ENCODE results near the gene SHROOM4.
A peak's percentile ranks its signal among the peaks of the same experiment; 100 is the strongest.

Gene SHROOM4

DNA sequence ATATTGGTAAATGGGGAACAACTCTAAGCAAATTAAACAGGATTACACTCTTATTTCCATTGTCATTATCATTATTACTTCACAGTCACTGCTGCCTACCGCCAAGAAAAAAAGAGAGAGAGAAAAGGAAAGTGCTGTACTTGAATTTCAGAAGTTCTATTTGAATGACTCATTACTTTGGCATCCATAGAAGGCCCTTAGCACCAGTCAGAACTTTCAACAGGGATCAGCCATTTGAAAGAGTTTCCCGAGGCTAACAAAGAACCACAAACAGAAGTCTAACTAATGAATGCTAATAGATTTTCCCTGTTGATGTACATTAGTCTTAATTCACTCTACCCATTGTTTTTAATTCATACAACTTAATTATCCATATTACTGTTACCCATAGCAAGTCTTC, 116.3 kb downstream of the SHROOM4 start:
- ATAC-seq (ENCODE audit: low read depth) (peak; percentile 68), DNase-seq (ENCODE audit: low spot score) (no peak)
- H3K4me3 ChIP-seq (ENCODE audit: severe bottlenecking) = no peak overlapping the region
- H3K27me3 ChIP-seq (ENCODE audit: insufficient read depth, poor library complexity, severe bottlenecking) = no peaks in the 10 kb centered on the region
- no peaks in the 10 kb centered on the region for H3K36me3 ChIP-seq (ENCODE audit: low read depth)
- H3K9me3 ChIP-seq (ENCODE audit: severe bottlenecking) = no peaks in the 10 kb centered on the region
- TF ChIP-seq, protein P1, sequence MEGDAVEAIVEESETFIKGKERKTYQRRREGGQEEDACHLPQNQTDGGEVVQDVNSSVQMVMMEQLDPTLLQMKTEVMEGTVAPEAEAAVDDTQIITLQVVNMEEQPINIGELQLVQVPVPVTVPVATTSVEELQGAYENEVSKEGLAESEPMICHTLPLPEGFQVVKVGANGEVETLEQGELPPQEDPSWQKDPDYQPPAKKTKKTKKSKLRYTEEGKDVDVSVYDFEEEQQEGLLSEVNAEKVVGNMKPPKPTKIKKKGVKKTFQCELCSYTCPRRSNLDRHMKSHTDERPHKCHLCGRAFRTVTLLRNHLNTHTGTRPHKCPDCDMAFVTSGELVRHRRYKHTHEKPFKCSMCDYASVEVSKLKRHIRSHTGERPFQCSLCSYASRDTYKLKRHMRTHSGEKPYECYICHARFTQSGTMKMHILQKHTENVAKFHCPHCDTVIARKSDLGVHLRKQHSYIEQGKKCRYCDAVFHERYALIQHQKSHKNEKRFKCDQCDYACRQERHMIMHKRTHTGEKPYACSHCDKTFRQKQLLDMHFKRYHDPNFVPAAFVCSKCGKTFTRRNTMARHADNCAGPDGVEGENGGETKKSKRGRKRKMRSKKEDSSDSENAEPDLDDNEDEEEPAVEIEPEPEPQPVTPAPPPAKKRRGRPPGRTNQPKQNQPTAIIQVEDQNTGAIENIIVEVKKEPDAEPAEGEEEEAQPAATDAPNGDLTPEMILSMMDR (IDR thresholded peaks at IDR 0.05; ENCODE audit: poor library complexity, severe bottlenecking) = no peak
- H3K4me1 ChIP-seq (ENCODE audit: insufficient read depth, poor library complexity, severe bottlenecking) = peaks cover 6% of the 10 kb centered on the region
- H3K27ac ChIP-seq (ENCODE audit: poor library complexity, severe bottlenecking) = no peak overlapping the region

- Histone ChIP-seq H3K36me3 (ENCODE audit: low read depth) (no peaks in the 10 kb centered on the region), H3K4me1 (ENCODE audit: insufficient read depth, poor library complexity, severe bottlenecking) (no peaks in the 10 kb centered on the region), H3K27me3 (ENCODE audit: insufficient read depth, poor library complexity, severe bottlenecking) (no peaks in the 10 kb centered on the region), H3K4me3 (ENCODE audit: severe bottlenecking) (no peak overlapping the region), H3K9me3 (ENCODE audit: severe bottlenecking) (no peaks in the 10 kb centered on the region), H3K27ac (ENCODE audit: poor library complexity, severe bottlenecking) (no peak overlapping the region)
- TF ChIP-seq, protein P1 (IDR thresholded peaks at IDR 0.05; ENCODE audit: poor library complexity, severe bottlenecking) = peak; percentile 51
- DNase-seq (ENCODE audit: low spot score) = no peak
- ATAC-seq (ENCODE audit: low read depth) = peak; percentile 65; the same call in 2 of the 3 replicates
Measured at GRCh38 chrX:50691820-50692219, 122.2 kb downstream of the SHROOM4 start.

GRCh38 chrX:50684871-50685270, 129.1 kb downstream of the SHROOM4 start:
- Histone ChIP-seq H3K27me3 (ENCODE audit: insufficient read depth, poor library complexity, severe bottlenecking) (no peaks in the 10 kb centered on the region), H3K4me1 (ENCODE audit: insufficient read depth, poor library complexity, severe bottlenecking) (no peaks in the 10 kb centered on the region), H3K36me3 (ENCODE audit: low read depth) (no peaks in the 10 kb centered on the region), H3K4me3 (ENCODE audit: severe bottlenecking) (no peak overlapping the region), H3K9me3 (ENCODE audit: severe bottlenecking) (no peaks in the 10 kb centered on the region), H3K27ac (ENCODE audit: poor library complexity, severe bottlenecking) (no peak overlapping the region)
- no peak for DNase-seq (ENCODE audit: low spot score)
- TF ChIP-seq, protein P1 (IDR thresholded peaks at IDR 0.05; ENCODE audit: poor library complexity, severe bottlenecking) = no peak
- ATAC-seq (ENCODE audit: low read depth) = no peak

- ATAC-seq (ENCODE audit: low read depth) (no peak), DNase-seq (ENCODE audit: low spot score) (no peak)
- H3K4me3 ChIP-seq (ENCODE audit: severe bottlenecking) = no peak overlapping the region
- no peaks in the 10 kb centered on the region for H3K27me3 ChIP-seq (ENCODE audit: insufficient read depth, poor library complexity, severe bottlenecking)
- TF ChIP-seq, protein P1 (IDR thresholded peaks at IDR 0.05; ENCODE audit: poor library complexity, severe bottlenecking) = peak; percentile 16
- no peak overlapping the region for H3K27ac ChIP-seq (ENCODE audit: poor library complexity, severe bottlenecking)
- no peaks in the 10 kb centered on the region for H3K4me1 ChIP-seq (ENCODE audit: insufficient read depth, poor library complexity, severe bottlenecking)
- no peaks in the 10 kb centered on the region for H3K9me3 ChIP-seq (ENCODE audit: severe bottlenecking)
- no peaks in the 10 kb centered on the region for H3K36me3 ChIP-seq (ENCODE audit: low read depth)
Measured at GRCh38 chrX:50680990-50681389, 133.0 kb downstream of the SHROOM4 start.

- DNase-seq (ENCODE audit: low spot score) = no peak
- ATAC-seq (ENCODE audit: low read depth) = no peak
- Histone ChIP-seq H3K4me1 (ENCODE audit: insufficient read depth, poor library complexity, severe bottlenecking) (no peaks in the 10 kb centered on the region), H3K36me3 (ENCODE audit: low read depth) (no peaks in the 10 kb centered on the region), H3K9me3 (ENCODE audit: severe bottlenecking) (no peaks in the 10 kb centered on the region), H3K4me3 (ENCODE audit: severe bottlenecking) (no peak overlapping the region), H3K27ac (ENCODE audit: poor library complexity, severe bottlenecking) (no peak overlapping the region), H3K27me3 (ENCODE audit: insufficient read depth, poor library complexity, severe bottlenecking) (no peaks in the 10 kb centered on the region)
- TF ChIP-seq, protein P1 (IDR thresholded peaks at IDR 0.05; ENCODE audit: poor library complexity, severe bottlenecking) = no peak
Measured at GRCh38 chrX:50677789-50678188, 136.2 kb downstream of the SHROOM4 start.

Measured in RWPE2 (cell line).